Ureter (tissue), 1 donor: ENCODE data around the gene MBTD1. TPM values are rescaled to one million over a fixed set of nuclear protein-coding genes. Genes with fewer than 3 reads are reported as not detected.
A peak's percentile ranks its signal among the peaks of the same experiment; 100 is the strongest.
"Not testable (repeated sequence)": the region's sequence is repeated elsewhere in the genome, so short reads cannot be mapped to it uniquely, and the experiment has no call there.

ENCODE experiments used
- DNase-seq: peaks from one replicate; pipeline ENCODE4 v3.0.0-alpha.2; 2020; ENCODE audit warnings: low spot score
- total RNA-seq: library from RNA; stranded (reverse); gene quantifications from one replicate; pipeline ENCODE4 v1.2.4, GENCODE V29; 2023
- donor health status: DM: yes; HTN: yes; CAD: no.

Gene MBTD1
- 22.0 TPM for total RNA-seq

- peak; percentile 96 for DNase-seq
These were observed at the start of gene MBTD1 for GRCh38 chr17:51259564-51260236. MBTD1 (minus strand) TSS chr17:51260049; CDS start chr17:51225161, 34,888 bp downstream.

- no peak for DNase-seq
These were observed 45.3 kb upstream of the MBTD1 start for GRCh38 chr17:51305182-51305581.

DNA sequence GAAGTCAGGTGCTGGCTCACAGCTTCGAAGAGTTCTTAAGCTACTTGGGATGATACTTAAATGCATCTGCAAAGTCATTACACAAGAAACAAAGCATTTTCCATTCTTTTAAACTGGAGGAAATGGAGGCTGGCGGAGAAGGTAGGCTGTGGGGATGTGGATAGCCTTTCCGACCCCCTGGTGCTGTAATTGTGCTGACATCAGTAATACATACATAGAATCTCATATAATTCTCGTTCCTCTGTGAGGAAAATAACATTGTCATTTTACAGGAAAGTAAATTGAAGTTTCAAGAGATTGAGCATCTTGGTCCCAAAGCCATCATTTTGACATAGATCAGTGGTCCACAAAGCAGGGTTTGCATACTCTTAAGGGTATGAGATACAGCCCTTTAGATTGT lies 40.0 kb upstream of the MBTD1 start:
- DNase-seq: no peak

DNA sequence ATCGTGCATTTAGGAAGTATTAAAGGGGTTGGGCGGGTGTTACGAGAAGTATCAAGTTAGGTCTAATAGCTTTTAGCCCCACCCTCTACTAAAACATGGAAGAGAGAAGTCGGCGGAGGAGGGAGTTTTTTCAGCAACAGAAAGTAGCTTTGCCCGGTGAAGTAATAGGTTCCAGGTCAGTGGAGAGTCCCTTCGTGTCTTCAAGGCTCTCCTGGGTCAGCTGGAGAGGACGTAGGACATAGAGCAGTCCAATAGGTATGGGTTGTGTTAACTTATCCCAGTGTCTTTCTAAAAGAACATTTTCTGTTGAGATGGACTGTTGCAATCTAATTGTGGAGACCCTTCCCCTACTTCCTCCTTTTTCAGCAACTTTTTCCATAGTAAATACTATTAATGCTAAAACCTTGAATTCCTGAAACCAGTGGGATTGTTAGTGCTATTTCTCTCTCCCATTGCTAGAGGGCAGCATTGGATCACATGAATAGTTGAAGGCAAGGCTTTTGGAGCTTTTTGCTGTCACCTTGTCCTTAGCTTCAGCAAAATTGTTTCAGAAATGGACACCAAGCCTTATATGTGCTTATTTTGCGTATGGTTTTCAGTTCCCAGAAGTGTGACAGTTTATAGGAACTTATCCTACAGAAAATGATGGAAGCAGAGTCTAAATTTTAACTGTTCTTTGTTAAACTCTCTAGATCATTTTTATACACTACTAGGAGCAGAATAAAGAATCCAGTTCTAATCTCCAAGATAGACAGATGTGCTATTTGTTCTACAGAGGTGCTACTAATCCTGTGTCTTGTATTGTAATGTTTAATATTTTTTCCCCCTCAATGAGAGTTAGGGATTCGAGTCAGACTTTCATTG lies 38.9 kb upstream of the MBTD1 start:
- no peak for DNase-seq

GRCh38 chr17:51294338-51294737 lies 34.5 kb upstream of the MBTD1 start:
- not testable (repeated sequence) for DNase-seq

DNA sequence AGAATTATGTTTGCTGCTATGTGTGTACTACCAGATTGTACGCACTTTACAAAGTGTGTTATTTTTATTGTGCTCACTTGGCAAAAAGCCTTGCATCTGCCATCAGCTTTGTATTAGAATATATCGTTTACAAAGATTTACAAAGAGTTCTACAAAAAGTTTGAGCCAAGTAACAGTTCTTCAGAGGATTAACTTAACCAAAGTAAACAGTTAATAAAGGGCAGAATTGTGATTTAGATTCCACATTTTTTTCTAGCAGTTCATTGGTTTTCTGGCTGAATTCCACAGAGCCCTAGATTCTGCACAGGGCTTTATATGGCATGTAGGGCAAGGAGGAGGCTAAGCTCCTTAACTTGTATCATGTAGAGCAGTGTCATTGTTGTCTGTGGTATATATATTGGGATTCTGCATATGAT lies 29.9 kb upstream of the MBTD1 start:
- no peak for DNase-seq

DNA sequence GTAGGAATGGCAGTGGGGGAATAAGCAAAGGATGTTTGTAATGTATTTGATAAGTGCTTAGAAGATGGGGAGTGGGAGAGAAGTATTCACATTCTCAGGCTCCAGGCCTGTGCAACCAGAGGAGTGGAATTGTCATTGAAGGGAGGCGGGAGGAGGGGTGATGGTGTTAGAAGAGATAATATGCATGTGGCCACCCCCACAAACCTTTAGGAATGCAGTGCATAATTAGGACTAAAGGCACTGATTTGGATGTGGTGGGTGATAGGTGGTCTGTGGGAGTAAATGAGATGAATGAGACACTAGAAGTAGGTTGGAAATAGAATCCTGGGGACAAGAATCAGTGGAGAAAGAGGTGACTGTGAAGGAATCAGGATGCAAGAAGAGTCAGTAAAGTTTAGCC lies 27.6 kb upstream of the MBTD1 start:
- DNase-seq: no peak

- no peak for DNase-seq
These were observed 19.3 kb upstream of the MBTD1 start for GRCh38 chr17:51279183-51279582.

- DNase-seq: no peak
These were observed 15.5 kb upstream of the MBTD1 start for GRCh38 chr17:51275381-51275780.

GRCh38 chr17:51272812-51273211 lies 13.0 kb upstream of the MBTD1 start:
- DNase-seq: no peak

DNA sequence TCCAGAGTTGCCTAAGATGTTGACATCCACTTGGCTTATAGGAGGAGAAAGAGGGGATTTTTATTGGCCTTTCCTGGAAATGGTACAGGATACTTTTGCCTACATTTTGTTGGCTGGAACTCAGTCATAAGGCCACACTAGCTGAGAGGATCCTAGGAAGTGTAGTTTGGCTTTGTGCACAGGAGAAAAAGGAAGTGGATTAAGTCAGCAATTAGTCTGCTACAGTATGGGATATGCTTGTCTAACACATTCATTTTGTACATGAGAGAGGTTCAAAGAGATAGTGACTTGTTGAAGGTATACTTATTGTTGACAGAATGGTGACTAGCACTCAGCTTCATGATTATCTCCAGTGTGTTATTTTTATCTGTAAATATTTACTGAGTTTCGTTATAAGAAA lies 10.8 kb upstream of the MBTD1 start:
- DNase-seq: no peak

GRCh38 chr17:51269991-51270390 lies 10.1 kb upstream of the MBTD1 start:
- DNase-seq: no peak

DNA sequence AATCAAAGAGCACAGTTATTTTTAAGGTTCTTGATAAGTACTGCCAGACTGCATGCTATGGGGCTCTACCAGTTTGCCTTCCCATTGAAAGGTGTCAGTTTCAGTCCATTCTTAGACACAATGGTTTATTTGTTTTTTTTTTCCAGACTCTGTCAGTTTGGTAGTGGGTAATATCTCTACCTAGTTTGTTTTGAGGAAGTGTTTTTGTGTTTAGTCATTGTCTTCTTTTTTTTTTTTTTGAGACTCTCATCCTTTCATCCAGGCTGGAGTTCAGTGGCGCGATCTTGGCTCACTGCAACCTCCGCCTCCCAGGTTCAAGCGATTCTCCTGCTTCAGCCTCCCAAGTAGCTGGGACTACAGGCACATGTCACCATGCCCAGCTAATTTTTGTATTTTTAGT lies 4.6 kb upstream of the MBTD1 start:
- DNase-seq: not testable (repeated sequence)

DNA sequence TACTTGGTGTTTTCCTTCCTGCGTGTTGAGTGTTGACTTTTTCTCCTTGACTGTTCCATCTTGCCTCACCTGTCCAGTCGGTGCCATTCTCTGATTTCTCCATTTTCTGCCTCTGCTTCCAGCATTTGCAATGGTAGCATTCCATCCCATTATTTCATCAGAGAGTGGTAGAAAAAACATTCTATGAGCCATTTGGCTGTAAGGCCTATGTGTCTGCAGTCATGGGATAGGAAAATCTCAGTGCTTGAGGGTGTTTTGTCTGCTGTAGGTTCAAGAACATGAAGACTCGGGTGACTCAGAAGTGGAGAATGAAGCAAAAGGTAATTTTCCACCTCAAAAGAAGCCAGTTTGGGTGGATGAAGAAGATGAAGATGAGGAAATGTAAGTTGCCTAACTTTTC lies 3.2 kb upstream of the MBTD1 start:
- no peak for DNase-seq

- no peak for DNase-seq
These were observed 1.4 kb upstream of the MBTD1 start for GRCh38 chr17:51261024-51261963.

GRCh38 chr17:51260237-51261023 lies 581 bp upstream of the MBTD1 start, which contains the start of gene UTP18:
UTP18 (plus strand) TSS chr17:51260546; CDS start chr17:51260585, 39 bp downstream.
- DNase-seq: peak; percentile 97

DNA sequence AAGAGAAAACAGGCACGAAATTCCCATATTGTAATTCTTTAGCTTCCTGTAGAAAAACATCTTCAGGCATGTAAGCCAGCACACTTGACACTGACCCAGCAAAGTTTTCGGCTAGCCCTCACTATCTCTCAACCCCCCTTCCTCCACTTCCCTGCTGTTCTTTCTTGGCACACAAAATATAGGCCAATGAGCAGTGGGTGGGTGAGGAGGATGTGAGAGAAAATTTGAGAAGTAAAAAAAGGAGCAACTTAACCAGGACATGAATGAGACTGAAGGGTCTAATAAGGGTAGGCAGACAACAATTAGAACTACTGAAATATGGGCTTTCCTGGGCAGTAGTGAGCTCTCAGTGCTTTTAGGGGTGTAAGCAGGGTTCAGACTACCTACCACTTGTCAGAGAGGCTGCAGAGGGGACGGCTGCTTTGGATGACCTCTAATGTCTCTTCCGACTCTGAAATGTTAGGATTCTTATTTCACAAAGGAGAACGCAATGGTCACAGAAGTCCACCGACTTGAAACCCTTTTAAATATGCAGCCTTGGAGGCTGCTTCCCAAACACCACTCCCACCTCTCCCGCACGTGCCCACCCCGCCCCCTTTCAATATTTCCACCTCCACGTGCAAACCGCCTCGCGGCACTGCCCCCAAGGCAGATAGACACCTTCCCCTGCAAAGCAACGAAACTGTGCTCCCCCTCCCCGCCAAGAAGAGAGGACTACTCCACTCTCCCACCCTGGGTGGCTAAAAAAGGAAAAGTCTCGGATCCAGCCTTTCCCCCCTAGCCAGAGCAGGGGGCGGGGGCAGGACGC lies 889 bp downstream of the MBTD1 start:
- no peak for DNase-seq

DNA sequence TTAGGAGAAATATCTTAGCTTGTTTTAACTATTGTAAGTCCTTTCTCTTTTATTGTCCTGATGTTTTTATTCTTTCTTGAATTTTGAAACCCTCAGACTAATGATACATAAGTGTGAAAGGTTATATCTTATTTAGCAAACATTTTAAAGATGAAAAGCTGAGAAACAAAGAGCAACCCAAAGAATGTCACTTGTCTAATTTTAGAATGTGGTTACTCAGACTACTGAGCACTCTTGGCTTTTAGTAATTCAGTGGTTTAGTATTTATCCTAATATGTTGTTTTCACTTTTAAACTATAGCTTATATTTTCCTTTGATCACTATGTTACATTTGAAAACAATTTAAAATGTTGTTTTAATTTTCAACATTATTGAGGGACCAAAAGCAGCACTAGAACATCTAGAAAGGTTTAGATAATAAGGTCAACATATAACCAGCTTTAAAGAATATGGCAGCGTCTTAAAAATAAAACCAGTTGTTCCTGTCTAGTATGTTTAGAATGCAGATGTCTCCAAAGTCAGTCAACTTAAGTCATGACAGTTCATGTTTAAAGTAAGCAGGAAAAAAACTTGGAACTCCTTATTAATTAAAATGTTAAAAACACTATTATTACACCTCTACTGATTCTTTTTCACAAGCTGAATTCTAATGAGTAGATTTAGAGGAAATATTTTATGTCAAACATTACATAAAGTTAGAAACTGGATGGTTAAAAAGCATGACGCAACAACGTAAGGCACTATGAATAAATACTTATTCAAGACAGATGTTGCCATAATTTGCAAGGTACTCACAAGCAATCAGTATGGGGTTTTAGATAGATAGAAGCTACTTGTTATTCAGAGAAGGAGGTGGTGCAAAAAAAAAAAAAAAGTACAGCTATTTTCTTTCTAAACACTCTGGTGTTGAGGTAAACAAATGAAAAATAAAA lies 2.4 kb downstream of the MBTD1 start:
- no peak for DNase-seq

DNA sequence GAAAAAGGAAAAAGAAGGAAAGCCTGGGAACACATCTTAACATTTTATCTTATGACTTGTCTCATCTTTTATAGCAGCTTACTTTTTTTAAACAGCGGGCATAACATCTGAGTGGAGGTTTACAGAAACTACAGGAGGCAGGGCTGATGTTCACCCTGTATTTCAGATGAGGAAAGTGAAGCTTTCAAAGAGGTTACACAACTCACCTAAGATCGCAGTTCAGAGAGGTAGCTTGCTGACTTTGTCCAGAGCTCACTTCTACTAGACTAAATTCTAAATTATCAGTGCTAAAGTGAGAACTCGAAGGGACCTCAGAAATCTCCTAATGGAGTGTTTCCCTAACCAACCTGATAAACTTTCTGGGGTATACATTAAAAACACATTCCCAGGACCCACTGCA lies 3.7 kb downstream of the MBTD1 start:
- no peak for DNase-seq
